ENCODE results near the gene RPTOR. TPM values are rescaled to one million over a fixed set of nuclear protein-coding genes. Genes with fewer than 3 reads are reported as not detected.

Gene RPTOR
- total RNA-seq, 1 experiment from 2014 or later, result 25.1 TPM

GRCh38 chr17:81000631-81001357 lies 456.2 kb downstream of the RPTOR start:
- H3K4me3 Mint-ChIP-seq, result no peak overlapping the region
- peaks cover 10 to 14% of the 10 kb centered on the region in 2 experiments for H3K4me1 Mint-ChIP-seq
- H3K9me3 Mint-ChIP-seq, result peaks cover 0 to 4% of the 10 kb centered on the region in 2 experiments; a peak in 2 of 5 replicates
- Histone ChIP-seq H4K91ac (ENCODE audit: insufficient read length, low read depth, low read length) (no peak overlapping the region), H2BK120ac (ENCODE audit: low read depth, low read length, poor library complexity, severe bottlenecking) (no peak overlapping the region), H3K23me2 (ENCODE audit: insufficient read length, low read depth, low read length, poor library complexity, severe bottlenecking) (peaks cover 4% of the 10 kb centered on the region), H2BK5ac (ENCODE audit: insufficient read length, low read length) (no peak overlapping the region), H3K79me2 (ENCODE audit: insufficient read depth, low read length) (no peaks in the 10 kb centered on the region), H2AFZ (ENCODE audit: low read length) (no peak overlapping the region), H3K23ac (ENCODE audit: insufficient read length, low read depth, low read length) (no peak overlapping the region), H4K20me1 (ENCODE audit: control insufficient read depth, insufficient read depth, insufficient read length) (no peaks in the 10 kb centered on the region), H3K27me3 (ENCODE audit: insufficient read depth, low read length) (no peaks in the 10 kb centered on the region; the same call in 1 of the 2 replicates), H3K4ac (ENCODE audit: low read depth, low read length) (no peak overlapping the region), H3K4me2 (ENCODE audit: insufficient read depth, insufficient read length, low read length) (no peak overlapping the region), H3K27ac (ENCODE audit: insufficient read length, low read depth, low read length) (no peak overlapping the region), H3K9ac (ENCODE audit: extremely low read depth, insufficient read length, low read length) (no peak overlapping the region), H3K9me3 (ENCODE audit: control insufficient read depth, low read depth, low read length) (no peaks in the 10 kb centered on the region), H2BK15ac (ENCODE audit: low read depth, low read length) (no peak overlapping the region), H4K8ac (replicated peaks; ENCODE audit: insufficient read length, low read depth, low read length) (no peak overlapping the region), H3K56ac (ENCODE audit: insufficient read length, low read depth, low read length) (no peak overlapping the region), H3K14ac (ENCODE audit: insufficient read depth, low read length) (no peak overlapping the region), H3K4me1 (ENCODE audit: insufficient read depth, low read length) (no peaks in the 10 kb centered on the region), H2BK12ac (ENCODE audit: insufficient read length, low read depth, low read length) (no peak overlapping the region), H3K79me1 (ENCODE audit: insufficient read depth, low read depth, low read length, poor library complexity, severe bottlenecking) (no peaks in the 10 kb centered on the region), H2AK5ac (ENCODE audit: insufficient read length, low read length) (no peak overlapping the region), H3T11ph (ENCODE audit: low read length) (no peak overlapping the region), H2BK20ac (ENCODE audit: low read depth, low read length, poor library complexity, severe bottlenecking) (no peak overlapping the region), H4K5ac (ENCODE audit: insufficient read length, low read depth, low read length) (no peak overlapping the region), H3K18ac (ENCODE audit: insufficient read length, low read depth, low read length) (no peak overlapping the region)
- H3K27ac Mint-ChIP-seq, result no peak overlapping the region
- TF ChIP-seq CTCF (conservative IDR thresholded peaks at IDR 0.05), result no peak
- no CpG with 5 or more reads among the region's 18 CpGs for WGBS (ENCODE audit: extremely low coverage, insufficient read length, low lambda C conversion rate)
- DNase-seq, result no peak
- H3K27me3 Mint-ChIP-seq (ENCODE audit: low read depth), result peaks cover 43% of the 10 kb centered on the region
- peaks cover 2 to 15% (median 12%) of the 10 kb centered on the region in 3 experiments; a peak in 5 of 7 replicates for H3K36me3 Mint-ChIP-seq (ENCODE audit: insufficient read depth in 1 of 3, low read depth in 3 of 3)

Measured in H9 (cell line).